GM21390 (cell line): Measurements from ENCODE around the gene TPPP.

Source experiments
- ATAC-seq: cut with Tn5 transposase; IDR thresholded peaks from one replicate; pipeline ENCODE4 v1.9.1; 2021; ENCODE audit not compliant: unreplicated experiment

TPPP gene

GRCh38 chr5:666816-667498, 26.2 kb downstream of the TPPP start:
- ATAC-seq, result no peak

GRCh38 chr5:665956-666711, 27.0 kb downstream of the TPPP start:
- ATAC-seq, result no peak

- ATAC-seq, result no peak
These were observed 27.6 kb downstream of the TPPP start for GRCh38 chr5:665541-665955.

GRCh38 chr5:664994-665360, 28.2 kb downstream of the TPPP start:
- no peak for ATAC-seq

- no peak for ATAC-seq
These were observed 28.7 kb downstream of the TPPP start for GRCh38 chr5:664343-664993.

- no peak for ATAC-seq
These were observed 29.5 kb downstream of the TPPP start for GRCh38 chr5:663436-664342.

GRCh38 chr5:662751-663435, 30.3 kb downstream of the TPPP start:
- ATAC-seq, result no peak

- no peak for ATAC-seq
These were observed 31.0 kb downstream of the TPPP start for GRCh38 chr5:661891-662750.

GRCh38 chr5:660491-661030, 32.6 kb downstream of the TPPP start:
- no peak for ATAC-seq

GRCh38 chr5:659496-660263, 33.5 kb downstream of the TPPP start:
- no peak for ATAC-seq

- no peak for ATAC-seq
These were observed 35.0 kb downstream of the TPPP start for GRCh38 chr5:658103-658502.

- no peak for ATAC-seq
These were observed 35.6 kb downstream of the TPPP start for GRCh38 chr5:657570-657969.

GRCh38 chr5:655406-655805, 37.7 kb downstream of the TPPP start:
- no peak for ATAC-seq

- no peak for ATAC-seq
These were observed 38.9 kb downstream of the TPPP start for GRCh38 chr5:654071-654778.

- ATAC-seq, result no peak
These were observed 40.3 kb downstream of the TPPP start for GRCh38 chr5:652773-653350.

- no peak for ATAC-seq
These were observed 41.1 kb downstream of the TPPP start for GRCh38 chr5:652023-652515.

- ATAC-seq, result no peak
These were observed 41.7 kb downstream of the TPPP start for GRCh38 chr5:651296-652022.
